Measurements from ENCODE around the gene VPS13A.

GRCh38 chr9:77386187-77386586 lies 208.9 kb downstream of the VPS13A start:
- TF ChIP-seq POLR2A (IDR thresholded peaks at IDR 0.05; ENCODE audit: low read depth) (no peak), CTCF (IDR thresholded peaks at IDR 0.05) (no peak)

All from esophagus muscularis mucosa (tissue), 3 donors.